ENCODE data around the gene ITPR1. TPM values are rescaled to one million over a fixed set of nuclear protein-coding genes. Genes with fewer than 3 reads are reported as not detected.

ITPR1 gene
- total RNA-seq, 2 donors from 2014 or later = 5.9 TPM

- no peaks in the 10 kb centered on the region for H3K27me3 ChIP-seq (ENCODE audit: control insufficient read depth, insufficient read depth, low read length, poor library complexity, severe bottlenecking)
- WGBS, 2 experiments (ENCODE audit: insufficient coverage in 1 of 2, insufficient read length in 1 of 2) = 92 to 98% methylated on average over 7 to 9 of the region's 9 CpGs
- no peaks in the 10 kb centered on the region for H3K9me3 ChIP-seq (ENCODE audit: control insufficient read depth, low read length)
- H3K36me3 Mint-ChIP-seq (ENCODE audit: low read depth) = no peaks in the 10 kb centered on the region
- peaks cover 8% of the 10 kb centered on the region for H3K27me3 Mint-ChIP-seq (ENCODE audit: insufficient read depth)
- H3K4me3 Mint-ChIP-seq = no peak overlapping the region
- H3K4me1 ChIP-seq (ENCODE audit: control insufficient read depth, insufficient read depth, low read length) = no peaks in the 10 kb centered on the region
- H3K4me3 ChIP-seq (ENCODE audit: low read length) = no peak overlapping the region
- no peaks in the 10 kb centered on the region for H3K36me3 ChIP-seq (ENCODE audit: control insufficient read depth, insufficient read depth, low read length)
- peaks cover 12% of the 10 kb centered on the region for H3K4me1 Mint-ChIP-seq
- no peak overlapping the region for H3K9ac ChIP-seq (ENCODE audit: extremely low read depth, low read length, poor library complexity, severe bottlenecking)
- H3K9me3 Mint-ChIP-seq = no peaks in the 10 kb centered on the region
- no peak for DNase-seq
- no peak overlapping the region for H3K27ac Mint-ChIP-seq
- TF ChIP-seq CTCF (conservative IDR thresholded peaks at IDR 0.05) = no peak
- no peak overlapping the region for H3K27ac ChIP-seq (ENCODE audit: low read depth, low read length)
Measured at GRCh38 chr3:4738737-4739274, 245.7 kb downstream of the ITPR1 start.

- Histone ChIP-seq H3K27ac (ENCODE audit: low read depth, low read length) (no peak overlapping the region), H3K4me1 (ENCODE audit: control insufficient read depth, insufficient read depth, low read length) (no peaks in the 10 kb centered on the region), H3K9ac (ENCODE audit: extremely low read depth, low read length, poor library complexity, severe bottlenecking) (no peak overlapping the region), H3K36me3 (ENCODE audit: control insufficient read depth, insufficient read depth, low read length) (no peaks in the 10 kb centered on the region), H3K4me3 (ENCODE audit: low read length) (no peak overlapping the region), H3K9me3 (ENCODE audit: control insufficient read depth, low read length) (no peaks in the 10 kb centered on the region), H3K27me3 (ENCODE audit: control insufficient read depth, insufficient read depth, low read length, poor library complexity, severe bottlenecking) (no peaks in the 10 kb centered on the region)
- H3K4me1 Mint-ChIP-seq = peaks cover 16% of the 10 kb centered on the region
- WGBS, 2 experiments (ENCODE audit: insufficient coverage in 1 of 2, insufficient read length in 1 of 2) = 83 to 98% methylated on average over 4 to 8 of the region's 9 CpGs
- no peak overlapping the region for H3K27ac Mint-ChIP-seq
- TF ChIP-seq CTCF (conservative IDR thresholded peaks at IDR 0.05) = no peak
- no peaks in the 10 kb centered on the region for H3K9me3 Mint-ChIP-seq
- no peak overlapping the region for H3K4me3 Mint-ChIP-seq
- no peaks in the 10 kb centered on the region for H3K36me3 Mint-ChIP-seq (ENCODE audit: low read depth)
- H3K27me3 Mint-ChIP-seq (ENCODE audit: insufficient read depth) = peaks cover 8% of the 10 kb centered on the region
- DNase-seq = no peak
Measured at GRCh38 chr3:4739289-4740236, 246.4 kb downstream of the ITPR1 start.

GRCh38 chr3:4740397-4741105 is 247.4 kb downstream of the ITPR1 start:
- H3K36me3 ChIP-seq (ENCODE audit: control insufficient read depth, insufficient read depth, low read length) = no peaks in the 10 kb centered on the region
- H3K9me3 Mint-ChIP-seq = no peaks in the 10 kb centered on the region
- H3K36me3 Mint-ChIP-seq (ENCODE audit: low read depth) = no peaks in the 10 kb centered on the region
- no peak overlapping the region for H3K9ac ChIP-seq (ENCODE audit: extremely low read depth, low read length, poor library complexity, severe bottlenecking)
- no peak overlapping the region for H3K27ac Mint-ChIP-seq
- peaks cover 3% of the 10 kb centered on the region for H3K27me3 Mint-ChIP-seq (ENCODE audit: insufficient read depth)
- no peak for DNase-seq
- no peaks in the 10 kb centered on the region for H3K27me3 ChIP-seq (ENCODE audit: control insufficient read depth, insufficient read depth, low read length, poor library complexity, severe bottlenecking)
- H3K4me3 ChIP-seq (ENCODE audit: low read length) = no peak overlapping the region
- no peaks in the 10 kb centered on the region for H3K9me3 ChIP-seq (ENCODE audit: control insufficient read depth, low read length)
- no peak overlapping the region for H3K27ac ChIP-seq (ENCODE audit: low read depth, low read length)
- no peak overlapping the region for H3K4me3 Mint-ChIP-seq
- no peak for TF ChIP-seq CTCF (conservative IDR thresholded peaks at IDR 0.05)
- H3K4me1 Mint-ChIP-seq = peaks cover 22% of the 10 kb centered on the region
- WGBS, 2 experiments (ENCODE audit: insufficient coverage in 1 of 2, insufficient read length in 1 of 2) = 88% methylated on average over 12 to 13 of the region's 13 CpGs
- no peaks in the 10 kb centered on the region for H3K4me1 ChIP-seq (ENCODE audit: control insufficient read depth, insufficient read depth, low read length)
